ENCODE data around the gene CNTRL. TPM values are rescaled to one million over a fixed set of nuclear protein-coding genes. Genes with fewer than 3 reads are reported as not detected.
A peak's percentile ranks its signal among the peaks of the same experiment; 100 is the strongest.

CNTRL gene
- total and polyA plus RNA-seq, 5 donors from 2014 or later = 12.2 to 135 (median 15.9) TPM

DNA sequence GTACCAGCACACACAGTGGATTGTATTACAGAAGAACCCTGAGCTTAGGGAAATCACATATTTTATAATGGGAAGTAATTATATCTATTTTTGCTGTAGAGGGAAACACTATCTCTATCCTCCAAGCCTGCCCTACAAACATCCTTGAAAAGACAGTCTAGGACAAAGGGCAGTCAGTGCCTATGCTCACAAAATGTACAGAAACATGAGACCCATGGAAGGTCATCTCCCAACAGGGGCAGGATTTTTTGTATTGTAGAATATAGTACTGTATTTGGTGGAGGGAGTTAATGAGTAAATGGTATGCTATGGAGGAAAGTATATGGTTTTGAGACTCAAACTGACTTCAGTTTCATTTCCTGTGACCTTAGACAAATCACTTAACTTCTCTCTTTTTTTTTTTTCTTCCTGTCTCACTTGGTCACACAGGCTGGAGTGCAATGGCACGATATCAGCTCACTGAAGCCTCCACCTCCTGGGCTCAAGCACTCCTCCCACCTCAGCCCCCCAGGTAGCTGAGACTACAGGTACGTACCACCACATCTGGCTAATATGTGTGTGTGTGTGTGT is 132.7 kb downstream of the CNTRL start:
- H3K27ac ChIP-seq (ENCODE audit: insufficient read depth, low read length, poor library complexity, severe bottlenecking) = peak overlapping the region; percentile 18
- ATAC-seq (ENCODE audit: low read depth in 2 of 2) = peak; percentile 67 to 82

DNA sequence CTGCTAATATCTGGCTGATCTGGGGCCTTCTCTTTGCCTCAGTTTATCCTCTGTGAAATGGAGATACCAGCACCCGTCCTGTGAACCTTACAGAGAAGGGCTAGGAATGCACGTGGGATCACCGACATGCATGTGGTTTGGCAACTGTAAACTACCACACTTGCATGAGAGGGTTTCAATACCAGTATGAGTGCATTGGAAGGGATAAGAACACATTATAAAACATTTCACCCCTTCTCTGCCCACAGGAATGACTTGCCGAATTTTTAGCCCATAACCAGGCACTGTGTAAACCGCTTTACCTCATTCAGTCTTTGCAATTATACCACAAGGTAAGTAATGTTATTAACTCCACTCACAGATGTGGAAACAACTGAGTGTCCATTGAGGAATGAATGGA is 135.8 kb downstream of the CNTRL start:
- Mint-ChIP-seq H3K4me1 (peaks cover 6 to 33% (median 22%) of the 10 kb centered on the region in 4 donors), H3K4me3 (no peak overlapping the region), H3K36me3 (no peaks in the 10 kb centered on the region), H3K27me3 (no peaks in the 10 kb centered on the region), H3K9me3 (peaks cover 0 to 1% (median 0%) of the 10 kb centered on the region in 7 donors), H3K27ac (no peak overlapping the region)
- ATAC-seq (ENCODE audit: low read depth in 2 of 2) (no peak), DNase-seq (no peak)
- Histone ChIP-seq H3K4me3 (ENCODE audit: low read depth, low read length) (no peak overlapping the region), H3K4me1 (ENCODE audit: control insufficient read depth, insufficient read depth, low read length, poor library complexity, severe bottlenecking) (peaks cover 15% of the 10 kb centered on the region), H3K27me3 (ENCODE audit: control insufficient read depth, insufficient read depth, low read length) (no peaks in the 10 kb centered on the region), H3K9me3 (ENCODE audit: control insufficient read depth in 2 of 2, low read length in 2 of 2) (no peaks in the 10 kb centered on the region), H3K36me3 (ENCODE audit: control insufficient read depth, insufficient read depth, low read length) (no peaks in the 10 kb centered on the region), H3K27ac (ENCODE audit: insufficient read depth, low read length, poor library complexity, severe bottlenecking) (no peak overlapping the region)

More for the DNA sequence above, 132.7 kb downstream of the CNTRL start:
- no peaks in the 10 kb centered on the region for H3K36me3 Mint-ChIP-seq
- peaks cover 13 to 31% (median 21%) of the 10 kb centered on the region in 4 donors for H3K4me1 Mint-ChIP-seq
- H3K4me3 Mint-ChIP-seq = peak overlapping the region in 3 of 4 donors; percentile 46 to 60 (median 60)
- peak overlapping the region; percentile 6 for H3K4me3 ChIP-seq (ENCODE audit: low read depth, low read length)
- peaks cover 0 to 1% (median 0%) of the 10 kb centered on the region in 7 donors for H3K9me3 Mint-ChIP-seq
- no peaks in the 10 kb centered on the region for H3K27me3 ChIP-seq (ENCODE audit: control insufficient read depth, insufficient read depth, low read length)
- peaks cover 13% of the 10 kb centered on the region for H3K4me1 ChIP-seq (ENCODE audit: control insufficient read depth, insufficient read depth, low read length, poor library complexity, severe bottlenecking)
- no peaks in the 10 kb centered on the region for H3K36me3 ChIP-seq (ENCODE audit: control insufficient read depth, insufficient read depth, low read length)
- H3K27ac Mint-ChIP-seq = peak overlapping the region; percentile 36 to 76 (median 59)
- no peaks in the 10 kb centered on the region for H3K9me3 ChIP-seq (ENCODE audit: control insufficient read depth in 2 of 2, low read length in 2 of 2)
- no peaks in the 10 kb centered on the region for H3K27me3 Mint-ChIP-seq
- peak in 1 of 3 donors; percentile 68 for DNase-seq

DNA sequence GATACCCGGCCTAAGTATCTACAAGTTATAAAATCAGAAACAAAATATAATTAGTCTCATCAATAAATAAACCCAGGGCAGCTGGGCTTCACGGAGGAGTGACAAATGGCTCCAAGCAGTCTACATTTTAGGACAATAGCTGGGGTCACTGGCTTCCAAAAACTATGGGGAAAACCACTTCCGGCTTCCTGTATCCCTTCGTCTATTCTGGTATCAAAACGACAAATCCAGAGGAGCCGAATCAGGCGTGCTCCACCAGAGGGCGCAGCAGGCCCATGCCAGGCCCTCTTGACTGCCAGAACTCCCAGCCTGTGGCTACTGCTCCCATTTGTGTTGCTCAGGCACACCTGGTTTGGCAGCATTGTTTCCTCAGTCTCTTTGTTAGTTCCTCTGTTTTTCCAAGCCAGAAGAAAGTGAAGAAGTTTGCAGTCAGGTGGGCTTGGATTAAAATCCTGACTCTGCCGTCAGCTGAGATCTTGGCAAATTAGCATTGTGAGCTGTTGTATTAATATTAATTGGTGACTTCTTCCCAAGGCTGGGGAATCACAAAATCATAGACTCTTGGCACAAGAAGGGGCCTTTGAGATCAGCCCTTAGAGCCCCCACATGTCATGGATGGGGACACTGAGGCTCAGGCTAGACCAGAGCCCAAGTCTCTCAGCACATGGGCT is 138.5 kb downstream of the CNTRL start:
- no peaks in the 10 kb centered on the region for H3K36me3 ChIP-seq (ENCODE audit: control insufficient read depth, insufficient read depth, low read length)
- no peaks in the 10 kb centered on the region for H3K9me3 ChIP-seq (ENCODE audit: control insufficient read depth in 2 of 2, low read length in 2 of 2)
- Mint-ChIP-seq H3K36me3 (peaks cover 5% of the 10 kb centered on the region), H3K4me1 (peaks cover 5 to 16% (median 14%) of the 10 kb centered on the region in 4 donors), H3K9me3 (no peaks in the 10 kb centered on the region), H3K4me3 (no peak overlapping the region), H3K27ac (peak overlapping the region in 2 of 3 donors; percentile 20 to 46), H3K27me3 (no peaks in the 10 kb centered on the region)
- no peak overlapping the region for H3K27ac ChIP-seq (ENCODE audit: insufficient read depth, low read length, poor library complexity, severe bottlenecking)
- ATAC-seq (ENCODE audit: low read depth in 2 of 2) (peak; percentile 57 to 63), DNase-seq (peak; percentile 38 to 72 (median 47))
- no peak overlapping the region for H3K4me3 ChIP-seq (ENCODE audit: low read depth, low read length)
- peaks cover 3% of the 10 kb centered on the region for H3K4me1 ChIP-seq (ENCODE audit: control insufficient read depth, insufficient read depth, low read length, poor library complexity, severe bottlenecking)
- H3K27me3 ChIP-seq (ENCODE audit: control insufficient read depth, insufficient read depth, low read length) = no peaks in the 10 kb centered on the region

GRCh38 chr9:121214005-121214404 is 139.2 kb downstream of the CNTRL start:
- H3K9me3 Mint-ChIP-seq = no peaks in the 10 kb centered on the region
- ATAC-seq (ENCODE audit: low read depth in 2 of 2) = no peak
- Histone ChIP-seq H3K4me3 (ENCODE audit: low read depth, low read length) (no peak overlapping the region), H3K9me3 (ENCODE audit: control insufficient read depth in 2 of 2, low read length in 2 of 2) (no peaks in the 10 kb centered on the region), H3K27me3 (ENCODE audit: control insufficient read depth, insufficient read depth, low read length) (no peaks in the 10 kb centered on the region), H3K4me1 (ENCODE audit: control insufficient read depth, insufficient read depth, low read length, poor library complexity, severe bottlenecking) (peaks cover 3% of the 10 kb centered on the region), H3K27ac (ENCODE audit: insufficient read depth, low read length, poor library complexity, severe bottlenecking) (no peak overlapping the region), H3K36me3 (ENCODE audit: control insufficient read depth, insufficient read depth, low read length) (no peaks in the 10 kb centered on the region)
- peaks cover 5 to 14% (median 11%) of the 10 kb centered on the region in 4 donors for H3K4me1 Mint-ChIP-seq
- H3K36me3 Mint-ChIP-seq = peaks cover 5% of the 10 kb centered on the region
- peak overlapping the region in 1 of 3 donors; percentile 39 for H3K27ac Mint-ChIP-seq
- no peak overlapping the region for H3K4me3 Mint-ChIP-seq
- DNase-seq = no peak
- no peaks in the 10 kb centered on the region for H3K27me3 Mint-ChIP-seq

- Mint-ChIP-seq H3K27ac (peak overlapping the region in 1 of 3 donors; percentile 23), H3K4me1 (peaks cover 5 to 14% (median 11%) of the 10 kb centered on the region in 4 donors), H3K27me3 (no peaks in the 10 kb centered on the region), H3K36me3 (peaks cover 10% of the 10 kb centered on the region), H3K9me3 (no peaks in the 10 kb centered on the region), H3K4me3 (peak overlapping the region in 1 of 4 donors; percentile 9)
- DNase-seq (no peak), ATAC-seq (ENCODE audit: low read depth in 2 of 2) (no peak)
- Histone ChIP-seq H3K36me3 (ENCODE audit: control insufficient read depth, insufficient read depth, low read length) (no peaks in the 10 kb centered on the region), H3K4me1 (ENCODE audit: control insufficient read depth, insufficient read depth, low read length, poor library complexity, severe bottlenecking) (peaks cover 3% of the 10 kb centered on the region), H3K27me3 (ENCODE audit: control insufficient read depth, insufficient read depth, low read length) (no peaks in the 10 kb centered on the region), H3K9me3 (ENCODE audit: control insufficient read depth in 2 of 2, low read length in 2 of 2) (no peaks in the 10 kb centered on the region), H3K27ac (ENCODE audit: insufficient read depth, low read length, poor library complexity, severe bottlenecking) (no peak overlapping the region), H3K4me3 (ENCODE audit: low read depth, low read length) (no peak overlapping the region)
Measured at GRCh38 chr9:121216271-121216805, 141.6 kb downstream of the CNTRL start.

GRCh38 chr9:121217609-121218292 is 143.0 kb downstream of the CNTRL start:
- Mint-ChIP-seq H3K36me3 (peaks cover 10% of the 10 kb centered on the region), H3K27ac (no peak overlapping the region), H3K4me3 (no peak overlapping the region), H3K9me3 (no peaks in the 10 kb centered on the region), H3K27me3 (no peaks in the 10 kb centered on the region), H3K4me1 (peaks cover 5 to 14% (median 10%) of the 10 kb centered on the region in 4 donors)
- Histone ChIP-seq H3K27ac (ENCODE audit: insufficient read depth, low read length, poor library complexity, severe bottlenecking) (no peak overlapping the region), H3K4me3 (ENCODE audit: low read depth, low read length) (no peak overlapping the region), H3K36me3 (ENCODE audit: control insufficient read depth, insufficient read depth, low read length) (no peaks in the 10 kb centered on the region), H3K27me3 (ENCODE audit: control insufficient read depth, insufficient read depth, low read length) (no peaks in the 10 kb centered on the region), H3K4me1 (ENCODE audit: control insufficient read depth, insufficient read depth, low read length, poor library complexity, severe bottlenecking) (peaks cover 3% of the 10 kb centered on the region), H3K9me3 (ENCODE audit: control insufficient read depth in 2 of 2, low read length in 2 of 2) (no peaks in the 10 kb centered on the region)
- DNase-seq = peak in 1 of 3 donors; percentile 42
- no peak for ATAC-seq (ENCODE audit: low read depth in 2 of 2)

DNA sequence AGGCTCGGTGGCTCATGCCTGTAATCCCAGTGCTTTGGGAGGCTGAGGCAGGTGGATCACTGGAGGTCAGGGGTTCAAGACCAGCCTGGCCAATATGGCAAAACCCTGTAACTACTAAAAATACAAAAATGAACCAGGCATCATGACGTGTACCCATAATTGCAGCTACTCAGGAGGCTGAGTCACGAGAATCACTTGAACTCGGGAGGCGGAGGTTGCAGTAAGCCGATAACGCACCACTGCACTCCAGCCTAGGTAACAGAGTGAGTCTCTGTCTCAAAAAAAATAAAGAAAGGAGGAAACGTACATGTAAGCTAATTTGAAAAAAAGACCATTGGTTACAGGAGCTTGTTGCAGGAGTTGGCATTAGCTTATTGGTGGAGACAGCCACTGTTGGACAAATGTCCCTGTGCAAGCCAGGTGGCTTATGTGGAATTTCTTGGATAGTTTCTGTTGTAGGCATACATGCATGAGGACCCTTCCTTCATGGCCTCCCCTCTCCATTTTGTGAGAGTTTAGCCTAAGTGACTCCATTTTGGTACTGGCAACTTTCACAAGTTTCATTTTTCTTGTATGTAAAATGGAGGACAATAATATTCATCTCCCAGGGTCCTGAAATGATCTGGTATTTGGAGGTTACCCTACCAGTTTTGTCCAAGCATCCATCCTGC is 143.7 kb downstream of the CNTRL start:
- H3K9me3 ChIP-seq (ENCODE audit: control insufficient read depth in 2 of 2, low read length in 2 of 2) = no peaks in the 10 kb centered on the region
- H3K4me1 ChIP-seq (ENCODE audit: control insufficient read depth, insufficient read depth, low read length, poor library complexity, severe bottlenecking) = no peaks in the 10 kb centered on the region
- H3K9me3 Mint-ChIP-seq = no peaks in the 10 kb centered on the region
- H3K36me3 ChIP-seq (ENCODE audit: control insufficient read depth, insufficient read depth, low read length) = no peaks in the 10 kb centered on the region
- no peak overlapping the region for H3K4me3 Mint-ChIP-seq
- no peaks in the 10 kb centered on the region for H3K27me3 ChIP-seq (ENCODE audit: control insufficient read depth, insufficient read depth, low read length)
- H3K27me3 Mint-ChIP-seq = no peaks in the 10 kb centered on the region
- DNase-seq (no peak), ATAC-seq (ENCODE audit: low read depth in 2 of 2) (no peak)
- peaks cover 5 to 11% (median 7%) of the 10 kb centered on the region in 4 donors for H3K4me1 Mint-ChIP-seq
- no peak overlapping the region for H3K4me3 ChIP-seq (ENCODE audit: low read depth, low read length)
- H3K27ac Mint-ChIP-seq = no peak overlapping the region
- no peak overlapping the region for H3K27ac ChIP-seq (ENCODE audit: insufficient read depth, low read length, poor library complexity, severe bottlenecking)
- peaks cover 10% of the 10 kb centered on the region for H3K36me3 Mint-ChIP-seq
